ENCODE results near the gene IL22RA1. TPM values are rescaled to one million over a fixed set of nuclear protein-coding genes. Genes with fewer than 3 reads are reported as not detected.

The IL22RA1 gene
- total and polyA plus RNA-seq, 9 of the 15 experiments (the other 6 are each of a cell fraction or from before 2014, with no cell fraction given): not detected

- 2% methylated on average over 3 of the region's 3 CpGs for WGBS (ENCODE audit: insufficient coverage, low coverage, missing lambda C conversion rate)
- TF ChIP-seq CEBPB (tag; IDR thresholded peaks at IDR 0.05) (no peak), CEBPG (CRISPR knock-in tag; IDR thresholded peaks at IDR 0.05) (no peak), CEBPG (tag; conservative IDR thresholded peaks at IDR 0.05 in 1 of 2, IDR thresholded peaks at IDR 0.05 in 1 of 2) (peak in 1 of 2 experiments; percentile 56; a peak in 1 of 4 replicates)
- H3K4me1 ChIP-seq (replicated peaks in 1 of 2; ENCODE audit: control insufficient read depth in 2 of 2, insufficient read depth in 2 of 2, low read length in 2 of 2): no peaks in the 10 kb centered on the region
- ChIA-PET POLR2A (interaction anchor here (0.6 to 1.6 kb wide), 4 partner anchors 8 to 77 kb away, joined by 3 to 4 read pairs (median 4); no protein-coding TSS in a partner anchor), CTCF (ENCODE audit: low intra/inter-chr PET ratio) (no interaction called here)
- H4K20me1 ChIP-seq (replicated peaks; ENCODE audit: control insufficient read depth, insufficient read depth, low read length): no peaks in the 10 kb centered on the region
- H3K9me3 ChIP-seq (replicated peaks; ENCODE audit: control insufficient read depth, insufficient read depth, low read depth, low read length): no peaks in the 10 kb centered on the region
- ATAC-seq (no peak), DNase-seq (ENCODE audit: extremely low read depth in 1 of 4, low spot score in 3 of 4) (no peak), FAIRE-seq (no peak)
- no TSS peak for BruUV-seq (replicated peaks)
- peaks cover 24 to 40% of the 10 kb centered on the region in 2 experiments for H3K27me3 ChIP-seq (ENCODE audit: control insufficient read depth in 2 of 2, insufficient read depth in 2 of 2, low read length in 2 of 2)
- no peak overlapping the region for H3K4me2 ChIP-seq (ENCODE audit: insufficient read depth, low read length)
- intact Hi-C loops (cut with micrococcal nuclease): no loop called here
- H3K9ac ChIP-seq (ENCODE audit: insufficient read depth in 1 of 2, low read depth in 2 of 2, low read length in 2 of 2): no peak overlapping the region
- no peaks in the 10 kb centered on the region for H3K9me1 ChIP-seq (ENCODE audit: control insufficient read depth, insufficient read depth, low read length)
- no peak overlapping the region for H2AFZ ChIP-seq (ENCODE audit: low read depth, low read length)
- no peaks in the 10 kb centered on the region for H3K36me3 ChIP-seq (ENCODE audit: control insufficient read depth, insufficient read depth, low read length)
- in situ Hi-C loops (cut with MboI): no loop called here
- no peak overlapping the region for H3K4me3 ChIP-seq
- no peak overlapping the region for H3K27ac ChIP-seq (ENCODE audit: extremely low read depth, low read depth, low read length)
- no peaks in the 10 kb centered on the region for H3K79me2 ChIP-seq (ENCODE audit: control insufficient read depth, insufficient read depth, low read length)
These were observed 35.5 kb upstream of the IL22RA1 start for GRCh38 chr1:24178407-24178806.

GRCh38 chr1:24177161-24177560 lies 34.2 kb upstream of the IL22RA1 start:
- H3K36me3 ChIP-seq (ENCODE audit: control insufficient read depth, insufficient read depth, low read length): no peaks in the 10 kb centered on the region
- H3K9ac ChIP-seq (ENCODE audit: insufficient read depth in 1 of 2, low read depth in 2 of 2, low read length in 2 of 2): no peak overlapping the region
- H3K4me1 ChIP-seq (replicated peaks in 1 of 2; ENCODE audit: control insufficient read depth in 2 of 2, insufficient read depth in 2 of 2, low read length in 2 of 2): no peaks in the 10 kb centered on the region
- ChIA-PET POLR2A (interaction anchor here (1.6 kb wide), 1 partner anchor 9 kb away, joined by 4 read pairs; no protein-coding TSS in a partner anchor), CTCF (ENCODE audit: low intra/inter-chr PET ratio) (no interaction called here)
- no peak overlapping the region for H3K27ac ChIP-seq (ENCODE audit: extremely low read depth, low read depth, low read length)
- no peaks in the 10 kb centered on the region for H3K9me1 ChIP-seq (ENCODE audit: control insufficient read depth, insufficient read depth, low read length)
- no TSS peak for BruUV-seq (replicated peaks)
- H3K9me3 ChIP-seq (replicated peaks; ENCODE audit: control insufficient read depth, insufficient read depth, low read depth, low read length): no peaks in the 10 kb centered on the region
- WGBS (ENCODE audit: insufficient coverage, low coverage, missing lambda C conversion rate): 2% methylated on average over 10 of the region's 10 CpGs
- no peaks in the 10 kb centered on the region for H4K20me1 ChIP-seq (replicated peaks; ENCODE audit: control insufficient read depth, insufficient read depth, low read length)
- TF ChIP-seq ZNF655 (CRISPR knock-in tag; IDR thresholded peaks at IDR 0.05): no peak
- TF ChIP-seq EGR1 (conservative IDR thresholded peaks at IDR 0.05): no peak
- no peak for TF ChIP-seq TAF15 (IDR thresholded peaks at IDR 0.05; ENCODE audit: low read depth, low read length)
- no peak for TF ChIP-seq ZNF695 (CRISPR knock-in tag; IDR thresholded peaks at IDR 0.05)
- no peak for TF ChIP-seq ZFPM2 (CRISPR knock-in tag; IDR thresholded peaks at IDR 0.05)
- TF ChIP-seq ETV5 (CRISPR knock-in tag; IDR thresholded peaks at IDR 0.05; ENCODE audit: low read depth): no peak
- H3K4me2 ChIP-seq (ENCODE audit: insufficient read depth, low read length): no peak overlapping the region
- no peak overlapping the region for H3K4me3 ChIP-seq
- H3K27me3 ChIP-seq (ENCODE audit: control insufficient read depth in 2 of 2, insufficient read depth in 2 of 2, low read length in 2 of 2): peaks cover 26 to 40% of the 10 kb centered on the region in 2 experiments
- H2AFZ ChIP-seq (ENCODE audit: low read depth, low read length): no peak overlapping the region
- DNase-seq (ENCODE audit: extremely low read depth in 1 of 4, low spot score in 3 of 4): no peak
- intact Hi-C loops (cut with micrococcal nuclease) (no loop called here), in situ Hi-C loops (cut with MboI) (no loop called here)
- FAIRE-seq: no peak
- no peak for ATAC-seq
- no peaks in the 10 kb centered on the region for H3K79me2 ChIP-seq (ENCODE audit: control insufficient read depth, insufficient read depth, low read length)

Data from K562 (cell line).